ENCODE results near the gene FGF1.

Gene FGF1

GRCh38 chr5:142639455-142639854 is 46.4 kb downstream of the FGF1 start (continued):
- TF ChIP-seq ZSCAN5A (tag by site-specific recombination; IDR thresholded peaks at IDR 0.05) (no peak), ZNF677 (tag by site-specific recombination; IDR thresholded peaks at IDR 0.05) (no peak), ZNF37A (tag by site-specific recombination; IDR thresholded peaks at IDR 0.05) (no peak), ZBTB44 (tag by site-specific recombination; IDR thresholded peaks at IDR 0.05) (no peak), GLI4 (tag by site-specific recombination; IDR thresholded peaks at IDR 0.05) (no peak), ZNF600 (tag by site-specific recombination; IDR thresholded peaks at IDR 0.05) (no peak)

- Histone ChIP-seq H3K27ac (ENCODE audit: extremely low read depth, low read depth, low read length) (no peak overlapping the region), H3K36me3 (ENCODE audit: control insufficient read depth in 2 of 2, insufficient read depth in 1 of 2, low read length in 2 of 2) (no peaks in the 10 kb centered on the region), H3K4me1 (ENCODE audit: control insufficient read depth, insufficient read depth, low read length) (no peaks in the 10 kb centered on the region), H3K9me3 (ENCODE audit: control insufficient read depth, insufficient read depth, low read depth, low read length) (no peaks in the 10 kb centered on the region), H3K4me3 (ENCODE audit: low read depth, low read length) (no peak overlapping the region)
- POLR2A ChIA-PET, result no interaction called here
- CTCF ChIA-PET, result interaction anchor here (0.5 to 2.5 kb wide), 5 partner anchors 18 to 1110 kb away, joined by 3 to 9 read pairs (median 3); no protein-coding TSS in a partner anchor
- TF ChIP-seq ZNF132 (tag by site-specific recombination; IDR thresholded peaks at IDR 0.05; ENCODE audit: borderline replicate concordance), result no peak
- TF ChIP-seq, protein P1, sequence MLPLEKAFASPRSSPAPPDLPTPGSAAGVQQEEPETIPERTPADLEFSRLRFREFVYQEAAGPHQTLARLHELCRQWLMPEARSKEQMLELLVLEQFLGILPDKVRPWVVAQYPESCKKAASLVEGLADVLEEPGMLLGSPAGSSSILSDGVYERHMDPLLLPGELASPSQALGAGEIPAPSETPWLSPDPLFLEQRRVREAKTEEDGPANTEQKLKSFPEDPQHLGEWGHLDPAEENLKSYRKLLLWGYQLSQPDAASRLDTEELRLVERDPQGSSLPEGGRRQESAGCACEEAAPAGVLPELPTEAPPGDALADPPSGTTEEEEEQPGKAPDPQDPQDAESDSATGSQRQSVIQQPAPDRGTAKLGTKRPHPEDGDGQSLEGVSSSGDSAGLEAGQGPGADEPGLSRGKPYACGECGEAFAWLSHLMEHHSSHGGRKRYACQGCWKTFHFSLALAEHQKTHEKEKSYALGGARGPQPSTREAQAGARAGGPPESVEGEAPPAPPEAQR (tag by site-specific recombination; IDR thresholded peaks at IDR 0.05), result no peak
- no peak for TF ChIP-seq ZNF211 (tag by site-specific recombination; IDR thresholded peaks at IDR 0.05; ENCODE audit: low read depth)
- no peak for TF ChIP-seq ZNF366 (tag by site-specific recombination; conservative IDR thresholded peaks at IDR 0.05)
- no peak for TF ChIP-seq GLI2 (tag by site-specific recombination; IDR thresholded peaks at IDR 0.05; ENCODE audit: borderline replicate concordance, low read depth)
- TF ChIP-seq ZNF629 (tag by site-specific recombination; IDR thresholded peaks at IDR 0.05), result no peak
- no peak for TF ChIP-seq ZNF558 (tag by site-specific recombination; IDR thresholded peaks at IDR 0.05)
- no peak for TF ChIP-seq ZNF214 (tag by site-specific recombination; IDR thresholded peaks at IDR 0.05; ENCODE audit: borderline replicate concordance)
- no peak for TF ChIP-seq ZBTB1 (tag by site-specific recombination; IDR thresholded peaks at IDR 0.05)
- no peak for TF ChIP-seq ZNF639 (tag by site-specific recombination; IDR thresholded peaks at IDR 0.05)
- TF ChIP-seq KLF9 (tag by site-specific recombination; IDR thresholded peaks at IDR 0.05; ENCODE audit: low read depth), result no peak
- no peak for TF ChIP-seq BCL6B (tag by site-specific recombination; IDR thresholded peaks at IDR 0.05)
Measured at GRCh38 chr5:142637871-142638270, 48.0 kb downstream of the FGF1 start.
